ENCODE results near the gene CASP3. TPM values are rescaled to one million over a fixed set of nuclear protein-coding genes. Genes with fewer than 3 reads are reported as not detected.
A peak's percentile ranks its signal among the peaks of the same experiment; 100 is the strongest.

The CASP3 gene
- total and polyA plus RNA-seq, 9 of the 15 experiments (the other 6 are each of a cell fraction or from before 2014, with no cell fraction given), result 17.6 to 40.1 (median 31.8) TPM

GRCh38 chr4:184695178-184695896 lies 46.1 kb upstream of the CASP3 start:
- Histone ChIP-seq H3K9ac (ENCODE audit: insufficient read depth in 1 of 2, low read depth in 2 of 2, low read length in 2 of 2) (no peak overlapping the region), H3K36me3 (ENCODE audit: control insufficient read depth, insufficient read depth, low read length) (peaks cover 60% of the 10 kb centered on the region), H2AFZ (ENCODE audit: low read depth, low read length) (no peak overlapping the region), H3K79me2 (ENCODE audit: control insufficient read depth, insufficient read depth, low read length) (no peaks in the 10 kb centered on the region), H3K9me1 (ENCODE audit: control insufficient read depth, insufficient read depth, low read length) (no peaks in the 10 kb centered on the region), H3K4me3 (no peak overlapping the region), H3K27me3 (ENCODE audit: control insufficient read depth in 2 of 2, insufficient read depth in 2 of 2, low read length in 2 of 2) (no peaks in the 10 kb centered on the region), H3K9me3 (replicated peaks; ENCODE audit: control insufficient read depth, insufficient read depth, low read depth, low read length) (no peaks in the 10 kb centered on the region), H3K27ac (ENCODE audit: extremely low read depth, low read depth, low read length) (no peak overlapping the region), H4K20me1 (replicated peaks; ENCODE audit: control insufficient read depth, insufficient read depth, low read length) (no peaks in the 10 kb centered on the region), H3K4me1 (replicated peaks in 1 of 2; ENCODE audit: control insufficient read depth in 2 of 2, insufficient read depth in 2 of 2, low read length in 2 of 2) (no peaks in the 10 kb centered on the region), H3K4me2 (ENCODE audit: insufficient read depth, low read length) (no peak overlapping the region)
- no TSS peak for BruUV-seq (replicated peaks)
- WGBS (ENCODE audit: insufficient coverage, low coverage, missing lambda C conversion rate), result 96% methylated on average over 3 of the region's 3 CpGs
- TF ChIP-seq ETS1 (conservative IDR thresholded peaks at IDR 0.05; ENCODE audit: control insufficient read depth, low read depth, low read length) (no peak), THRA (IDR thresholded peaks at IDR 0.05) (no peak), BRF2 (IDR thresholded peaks at IDR 0.05; ENCODE audit: borderline replicate concordance, insufficient read depth, insufficient read length) (no peak), CCNT2 (IDR thresholded peaks at IDR 0.05; ENCODE audit: borderline replicate concordance, extremely low read depth, insufficient read length, low read depth, low read length) (no peak), ZNF224 (CRISPR knock-in tag; IDR thresholded peaks at IDR 0.05) (no peak), HIVEP1 (CRISPR knock-in tag; IDR thresholded peaks at IDR 0.05) (no peak), ETV6 (IDR thresholded peaks at IDR 0.05; ENCODE audit: borderline replicate concordance in 1 of 2, low read depth in 2 of 2, low read length in 1 of 2) (no peak), ETV6 (CRISPR knock-in tag; IDR thresholded peaks at IDR 0.05; ENCODE audit: borderline replicate concordance) (no peak), SAP30 (IDR thresholded peaks at IDR 0.05; ENCODE audit: borderline replicate concordance, insufficient read depth, low read depth, low read length, poor library complexity, severe bottlenecking) (no peak), RBM22 (IDR thresholded peaks at IDR 0.05; ENCODE audit: low read depth, low read length, poor library complexity, severe bottlenecking) (no peak), GABPB2 (CRISPR knock-in tag; conservative IDR thresholded peaks at IDR 0.05) (no peak)
- POLR2A ChIA-PET, result interaction anchor here (1.4 kb wide), 1 partner anchor 11 kb away, joined by 4 read pairs; no protein-coding TSS in a partner anchor
- intact Hi-C loops (cut with micrococcal nuclease) (loop anchor here (5.0 kb wide), 1 partner anchor 223 kb away; the partner anchor contains the start of gene IRF2), in situ Hi-C loops (cut with MboI) (no loop called here)
- FAIRE-seq, result peak; percentile 54
- no peak for DNase-seq (ENCODE audit: extremely low read depth in 1 of 4, low spot score in 3 of 4)
- CTCF ChIA-PET (ENCODE audit: low intra/inter-chr PET ratio), result no interaction called here
- ATAC-seq, result no peak
